Neural cell (in vitro differentiated cells): ENCODE results near the gene NDUFA11. TPM values are rescaled to one million over a fixed set of nuclear protein-coding genes. Genes with fewer than 3 reads are reported as not detected.
"Not testable (repeated sequence)": the region's sequence is repeated elsewhere in the genome, so short reads cannot be mapped to it uniquely, and the experiment has no call there.

Experiments used
- H2AFZ ChIP-seq: fragments of 200-600, 300-800 bp; sonication (generic), shearing (Covaris generic); 2 replicates; pipeline ENCODE4 v1.6.0; 2014; ENCODE audit warnings: low read depth, mild to moderate bottlenecking, antibody characterized with exemption, low read length, moderate library complexity
- H3F3A ChIP-seq: fragments of 200-600 bp; shearing (Covaris generic); 2 replicates; pipeline ENCODE4 v1.6.1; 2016; ENCODE audit warnings: mild to moderate bottlenecking, moderate library complexity, mixed read lengths, antibody characterized with exemption, low read length; ENCODE audit not compliant: insufficient read depth, poor library complexity, severe bottlenecking
- H3K27ac ChIP-seq: fragments of 200-600, 300-800 bp; sonication (generic), shearing (Covaris generic); 2 replicates; pipeline ENCODE4 v1.5.1; 2014; ENCODE audit warnings: mild to moderate bottlenecking, low read length, moderate library complexity
- H3K27me3 ChIP-seq: fragments of 300-800, 200-600 bp; sonication (generic), shearing (Covaris generic); 2 replicates; pipeline ENCODE4 v1.6.0; 2014; ENCODE audit warnings: mild to moderate bottlenecking, low read depth, low read length, moderate library complexity; ENCODE audit not compliant: insufficient read depth
- H3K36me3 ChIP-seq: fragments of 300-800, 200-600 bp; sonication (generic), shearing (Covaris generic); 2 replicates; pipeline ENCODE4 v1.5.1; 2014; ENCODE audit warnings: mild to moderate bottlenecking, antibody characterized with exemption, low read length, moderate library complexity; ENCODE audit not compliant: insufficient read depth
- H3K4me2 ChIP-seq: fragments of 300-800, 200-600 bp; sonication (generic), shearing (Covaris generic); 2 replicates; pipeline ENCODE4 v1.6.0; 2014; ENCODE audit warnings: mild to moderate bottlenecking, low read length
- H3K4me3 ChIP-seq: fragments of 300-800, 200-600 bp; sonication (generic), shearing (Covaris generic); 2 replicates; pipeline ENCODE4 v1.5.1; 2014; ENCODE audit warnings: mild to moderate bottlenecking, low read length, moderate library complexity
- H3K79me2 ChIP-seq: fragments of 200-600 bp; shearing (Covaris generic); replicated peaks from 2 replicates; pipeline ENCODE4 v1.6.0; 2014; ENCODE audit warnings: mild to moderate bottlenecking, low read length, moderate library complexity; ENCODE audit not compliant: insufficient read depth
- H3K9ac ChIP-seq: fragments of 300-800, 200-600 bp; sonication (generic), shearing (Covaris generic); 2 replicates; pipeline ENCODE4 v1.6.1; 2016; ENCODE audit warnings: mild to moderate bottlenecking, low read length, mixed read lengths
- H3K9me2 ChIP-seq: fragments of 200-600 bp; shearing (Covaris generic); 2 replicates; pipeline ENCODE4 v1.6.1; 2016; ENCODE audit warnings: mild to moderate bottlenecking, low read length, mixed read lengths; ENCODE audit not compliant: insufficient read depth
- H3K9me3 ChIP-seq: fragments of 200-600, 300-800 bp; sonication (generic), shearing (Covaris generic); 2 replicates; pipeline ENCODE4 v1.6.1; 2016; ENCODE audit warnings: mild to moderate bottlenecking, mixed run types, low read length, moderate library complexity, mixed read lengths
- H4K20me1 ChIP-seq: fragments of 200-600 bp; shearing (Covaris generic); 2 replicates; pipeline ENCODE4 v1.6.1; 2016; ENCODE audit warnings: mild to moderate bottlenecking, mixed run types; ENCODE audit not compliant: insufficient read depth
- EP300 ChIP-seq: fragments of 450-650 bp; conservative IDR thresholded peaks from 2 replicates; pipeline ENCODE4 v1.6.1; 2014; ENCODE audit warnings: antibody characterized with exemption, mild to moderate bottlenecking, moderate library complexity; ENCODE audit not compliant: poor library complexity, severe bottlenecking
- EZH2 ChIP-seq: fragments of 200-600, 300-800 bp; shearing (Covaris generic), sonication (generic); IDR thresholded peaks from 2 replicates; pipeline ENCODE4 v1.6.1; 2014; ENCODE audit warnings: antibody characterized with exemption, low read length, borderline replicate concordance, mild to moderate bottlenecking; ENCODE audit not compliant: insufficient read depth, poor library complexity, severe bottlenecking
- MXI1 ChIP-seq: fragments of 450-650 bp; conservative IDR thresholded peaks from 2 replicates; pipeline ENCODE4 v1.6.1; 2014; ENCODE audit warnings: antibody characterized with exemption, mild to moderate bottlenecking; ENCODE audit not compliant: poor library complexity, severe bottlenecking
- POLR2AphosphoS5 ChIP-seq: IDR thresholded peaks from 2 replicates; pipeline ENCODE4 v1.6.1; 2012
- RAD21 ChIP-seq: fragments of 450-650 bp; conservative IDR thresholded peaks from 2 replicates; pipeline ENCODE4 v1.6.1; 2014; ENCODE audit warnings: antibody characterized with exemption, mild to moderate bottlenecking, moderate library complexity
- REST ChIP-seq: IDR thresholded peaks from 2 replicates; pipeline ENCODE4 v1.6.1; 2012; ENCODE audit warnings: borderline replicate concordance
- SMC3 ChIP-seq: fragments of 450-650 bp; conservative IDR thresholded peaks from 2 replicates; pipeline ENCODE4 v1.6.1; 2014; ENCODE audit warnings: antibody characterized with exemption, mild to moderate bottlenecking, moderate library complexity; ENCODE audit not compliant: poor library complexity
- TAF1 ChIP-seq: IDR thresholded peaks from 2 replicates; pipeline ENCODE4 v1.6.1; 2012; ENCODE audit warnings: low read depth
- polyA plus RNA-seq: library from polyadenylated mRNA; depleted of rRNA; stranded (reverse); fragments of >200 nt; gene quantifications from 2 replicates; pipeline ENCODE4 v1.2.3, GENCODE V29; 2014
- TF ChIP-seq, protein P1 (sequence below): fragments of 450-650 bp; IDR thresholded peaks from 2 replicates; pipeline ENCODE4 v1.5.1; 2014; ENCODE audit warnings: antibody characterized with exemption, mild to moderate bottlenecking, moderate library complexity; ENCODE audit not compliant: poor library complexity, severe bottlenecking

The NDUFA11 gene
- polyA plus RNA-seq, 1 donor from 2014 or later = 594 TPM

DNA sequence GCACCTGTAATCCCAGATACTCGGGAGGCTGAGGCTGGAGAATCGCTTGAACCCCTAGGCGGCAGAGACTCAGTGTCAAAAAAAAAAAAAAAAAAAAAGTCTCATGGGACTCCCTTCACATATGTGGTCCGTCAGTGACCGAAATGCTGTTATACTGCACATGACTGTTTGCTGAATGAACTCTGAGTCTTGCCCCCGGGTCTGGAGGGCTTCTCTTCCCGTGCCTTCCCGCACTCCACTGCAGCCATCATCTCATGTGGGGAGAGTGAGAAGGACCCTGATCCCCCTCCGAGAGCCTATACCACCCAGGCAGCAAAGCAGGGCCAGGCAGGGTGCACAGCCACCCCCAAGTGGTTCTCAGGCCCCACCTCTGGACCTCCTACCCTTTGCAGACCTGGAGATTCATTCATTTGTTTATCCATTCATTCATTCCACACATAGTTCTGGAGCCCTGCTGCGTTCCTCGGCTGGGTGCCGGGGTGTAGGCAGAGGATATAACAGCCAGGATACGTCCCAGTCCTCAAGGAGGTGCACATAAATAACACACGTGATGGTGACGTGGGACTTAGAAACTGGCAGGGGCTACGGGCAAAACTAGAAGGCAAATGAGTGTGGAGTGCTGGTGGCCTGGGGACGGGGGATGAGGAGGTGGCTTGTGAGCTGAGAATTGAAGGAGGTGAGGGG lies 14.2 kb downstream of the NDUFA11 start:
- no peaks in the 10 kb centered on the region for H4K20me1 ChIP-seq
- no peak for TF ChIP-seq POLR2AphosphoS5
- no peak for TF ChIP-seq TAF1
- TF ChIP-seq, protein P1, sequence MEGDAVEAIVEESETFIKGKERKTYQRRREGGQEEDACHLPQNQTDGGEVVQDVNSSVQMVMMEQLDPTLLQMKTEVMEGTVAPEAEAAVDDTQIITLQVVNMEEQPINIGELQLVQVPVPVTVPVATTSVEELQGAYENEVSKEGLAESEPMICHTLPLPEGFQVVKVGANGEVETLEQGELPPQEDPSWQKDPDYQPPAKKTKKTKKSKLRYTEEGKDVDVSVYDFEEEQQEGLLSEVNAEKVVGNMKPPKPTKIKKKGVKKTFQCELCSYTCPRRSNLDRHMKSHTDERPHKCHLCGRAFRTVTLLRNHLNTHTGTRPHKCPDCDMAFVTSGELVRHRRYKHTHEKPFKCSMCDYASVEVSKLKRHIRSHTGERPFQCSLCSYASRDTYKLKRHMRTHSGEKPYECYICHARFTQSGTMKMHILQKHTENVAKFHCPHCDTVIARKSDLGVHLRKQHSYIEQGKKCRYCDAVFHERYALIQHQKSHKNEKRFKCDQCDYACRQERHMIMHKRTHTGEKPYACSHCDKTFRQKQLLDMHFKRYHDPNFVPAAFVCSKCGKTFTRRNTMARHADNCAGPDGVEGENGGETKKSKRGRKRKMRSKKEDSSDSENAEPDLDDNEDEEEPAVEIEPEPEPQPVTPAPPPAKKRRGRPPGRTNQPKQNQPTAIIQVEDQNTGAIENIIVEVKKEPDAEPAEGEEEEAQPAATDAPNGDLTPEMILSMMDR = no peak
- no peak for TF ChIP-seq SMC3
- no peak for TF ChIP-seq EP300
- TF ChIP-seq EZH2 = no peak
- no peak for TF ChIP-seq REST
- no peak for TF ChIP-seq MXI1
- TF ChIP-seq RAD21 = no peak
- no peaks in the 10 kb centered on the region for H3K27me3 ChIP-seq
- H3K9ac ChIP-seq = no peak overlapping the region
- no peaks in the 10 kb centered on the region for H3K36me3 ChIP-seq
- no peaks in the 10 kb centered on the region for H3F3A ChIP-seq
- no peaks in the 10 kb centered on the region for H3K9me2 ChIP-seq
- H3K4me3 ChIP-seq = no peak overlapping the region
- no peak overlapping the region for H3K27ac ChIP-seq
- no peaks in the 10 kb centered on the region for H3K9me3 ChIP-seq
- no peak overlapping the region for H3K4me2 ChIP-seq
- H3K79me2 ChIP-seq = no peaks in the 10 kb centered on the region
- H2AFZ ChIP-seq = no peak overlapping the region

GRCh38 chr19:5884065-5884811 lies 19.4 kb downstream of the NDUFA11 start:
- H3K9me3 ChIP-seq, H3K79me2 ChIP-seq, H3K4me2 ChIP-seq, H3F3A ChIP-seq, H4K20me1 ChIP-seq, H3K27ac ChIP-seq, H3K9ac ChIP-seq, H3K36me3 ChIP-seq, H3K9me2 ChIP-seq, H2AFZ ChIP-seq, H3K4me3 ChIP-seq, H3K27me3 ChIP-seq: not testable (repeated sequence)

DNA sequence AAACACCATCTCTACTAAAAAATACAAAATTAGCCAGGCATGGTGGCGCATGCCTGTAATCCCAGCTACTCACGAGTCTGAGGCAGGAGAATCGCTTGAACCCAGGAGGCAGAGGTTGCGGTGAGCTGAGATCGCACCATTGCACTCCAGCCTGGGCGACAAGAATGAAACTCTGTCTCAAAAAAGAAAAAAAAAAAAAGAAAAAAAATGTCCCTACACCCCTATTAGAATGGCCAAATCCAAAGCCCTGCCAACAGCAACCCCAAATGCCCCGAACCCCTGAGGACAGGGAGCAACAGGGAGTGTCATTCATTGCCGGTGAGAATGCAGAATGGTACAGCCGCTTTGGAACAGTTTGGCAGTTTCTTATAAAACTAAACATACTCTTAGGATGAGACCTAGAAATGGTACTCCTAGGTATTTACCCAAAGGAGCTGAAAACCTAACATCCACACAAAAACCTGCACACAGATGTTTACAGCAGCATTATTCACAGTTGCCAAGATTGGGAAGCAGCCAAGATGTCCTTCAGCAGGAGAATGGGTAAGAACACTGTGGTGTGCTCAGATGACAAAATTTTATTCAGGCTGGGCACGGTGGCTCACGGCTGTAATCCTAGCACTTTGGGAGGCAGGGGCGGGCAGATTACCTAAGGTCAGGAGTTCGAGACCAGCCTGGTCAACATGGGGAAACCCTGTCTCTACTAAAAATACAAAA lies 20.3 kb downstream of the NDUFA11 start:
- not testable (repeated sequence) for H3K27ac ChIP-seq, H3F3A ChIP-seq, H4K20me1 ChIP-seq, H3K4me3 ChIP-seq, H3K9me2 ChIP-seq, H3K79me2 ChIP-seq, H3K9ac ChIP-seq, H3K36me3 ChIP-seq, H3K9me3 ChIP-seq, H3K4me2 ChIP-seq, H3K27me3 ChIP-seq, H2AFZ ChIP-seq
